Measurements from ENCODE around the gene MRGPRD.

MRGPRD gene, protein sequence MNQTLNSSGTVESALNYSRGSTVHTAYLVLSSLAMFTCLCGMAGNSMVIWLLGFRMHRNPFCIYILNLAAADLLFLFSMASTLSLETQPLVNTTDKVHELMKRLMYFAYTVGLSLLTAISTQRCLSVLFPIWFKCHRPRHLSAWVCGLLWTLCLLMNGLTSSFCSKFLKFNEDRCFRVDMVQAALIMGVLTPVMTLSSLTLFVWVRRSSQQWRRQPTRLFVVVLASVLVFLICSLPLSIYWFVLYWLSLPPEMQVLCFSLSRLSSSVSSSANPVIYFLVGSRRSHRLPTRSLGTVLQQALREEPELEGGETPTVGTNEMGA

GRCh38 chr11:68980776-68981065 is at the start of gene MRGPRD:
Gene MRGPRD (minus strand): TSS chr11:68980986. CDS start chr11:68980986, 0 bp downstream.
- DNase-seq = no peak

DNA sequence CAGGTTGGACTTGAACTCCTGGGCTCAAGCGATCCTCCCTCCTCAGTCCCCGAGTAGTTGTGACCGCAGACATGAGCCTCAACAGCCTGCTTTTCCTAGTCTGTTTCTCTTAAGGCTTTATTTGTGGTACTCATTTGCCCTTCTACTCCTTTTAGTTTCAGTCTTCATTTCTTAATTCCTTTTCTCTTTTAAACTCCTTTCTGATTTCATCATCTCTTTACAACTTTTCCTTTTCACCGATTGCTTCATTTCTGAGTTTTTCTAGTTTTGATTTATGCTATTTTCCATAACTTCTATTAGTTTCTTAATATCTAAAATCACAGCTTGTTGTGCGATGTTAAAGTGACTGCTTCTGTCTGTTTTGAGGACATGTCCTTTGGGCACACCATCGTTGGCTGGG is 49.5 kb upstream of the MRGPRD start:
- DNase-seq = no peak

DNA sequence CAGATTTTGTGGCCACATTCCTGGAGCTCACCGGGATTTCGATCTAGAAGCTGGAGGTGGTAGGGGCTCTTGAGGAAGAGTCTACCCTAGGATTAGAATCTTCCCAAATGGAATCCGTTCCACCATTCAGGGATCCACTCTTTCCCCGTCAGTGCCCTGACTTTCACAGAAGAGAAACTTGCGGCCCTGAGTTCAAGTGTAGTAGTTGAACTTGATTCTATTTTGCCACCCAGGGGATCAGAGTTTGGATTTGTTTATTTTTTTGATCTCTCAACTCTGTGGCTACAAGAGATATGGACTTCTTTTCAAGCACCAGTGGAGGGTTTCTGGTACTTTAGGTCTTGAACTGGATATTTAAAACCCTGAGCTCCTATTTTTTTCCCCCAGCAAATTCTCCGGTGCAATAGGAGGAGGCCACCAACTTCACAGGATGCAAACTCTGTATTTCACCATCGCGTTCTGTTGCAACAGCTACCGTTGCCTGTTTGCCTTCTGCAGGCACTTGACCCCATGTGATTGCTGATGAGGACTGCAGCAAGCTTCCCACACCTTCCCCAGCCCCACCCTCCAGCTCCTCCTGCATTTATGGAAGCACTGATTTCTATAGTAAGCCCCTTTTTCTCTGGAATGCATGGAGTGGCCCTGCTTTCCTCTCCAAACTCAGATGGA is 47.1 kb upstream of the MRGPRD start:
- DNase-seq = no peak

GRCh38 chr11:69024509-69024908 is 43.7 kb upstream of the MRGPRD start:
- no peak for DNase-seq

DNA sequence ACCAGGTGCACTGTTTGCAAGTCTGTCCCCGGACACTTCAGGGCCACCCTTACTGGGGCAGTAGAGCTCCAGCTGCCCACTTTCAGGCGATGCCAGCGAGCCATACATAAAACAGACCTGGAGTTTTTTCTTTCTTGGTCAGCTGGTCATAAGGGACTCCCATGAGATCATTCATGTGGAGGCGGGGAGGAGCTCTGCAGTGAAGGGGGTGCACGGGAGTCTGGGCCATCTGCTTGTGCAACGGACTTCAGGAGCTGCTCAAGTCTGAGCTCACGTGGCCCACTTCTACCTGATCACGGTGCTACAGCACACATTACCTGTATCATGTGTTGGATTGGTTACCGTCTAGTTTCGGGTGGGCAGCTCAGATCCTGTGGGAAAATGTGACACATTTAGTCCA is 41.5 kb upstream of the MRGPRD start:
- DNase-seq = no peak

DNA sequence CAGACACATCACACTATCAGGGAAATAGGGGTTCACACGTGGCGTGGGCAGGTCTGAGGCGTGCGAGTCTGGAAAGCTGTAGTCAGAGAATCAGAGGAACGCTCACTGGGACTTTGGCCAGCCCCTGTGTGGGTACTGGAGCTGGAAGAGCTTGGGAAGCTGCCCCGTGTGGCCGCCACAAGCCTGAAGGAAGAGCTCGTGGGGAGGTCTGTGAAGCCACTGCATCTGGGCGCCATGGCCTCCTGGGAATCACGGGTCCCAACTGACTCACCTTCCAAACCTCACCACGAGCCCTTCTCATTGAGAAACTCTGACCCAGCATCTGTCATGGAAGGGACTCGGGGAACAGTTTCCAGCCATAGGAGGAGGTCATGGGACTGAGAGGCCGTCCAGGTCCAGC is 38.1 kb upstream of the MRGPRD start:
- DNase-seq = no peak

GRCh38 chr11:69017951-69018350 is 37.2 kb upstream of the MRGPRD start:
- DNase-seq = no peak

- DNase-seq = no peak
Measured at GRCh38 chr11:69014898-69015549, 34.2 kb upstream of the MRGPRD start.

DNA sequence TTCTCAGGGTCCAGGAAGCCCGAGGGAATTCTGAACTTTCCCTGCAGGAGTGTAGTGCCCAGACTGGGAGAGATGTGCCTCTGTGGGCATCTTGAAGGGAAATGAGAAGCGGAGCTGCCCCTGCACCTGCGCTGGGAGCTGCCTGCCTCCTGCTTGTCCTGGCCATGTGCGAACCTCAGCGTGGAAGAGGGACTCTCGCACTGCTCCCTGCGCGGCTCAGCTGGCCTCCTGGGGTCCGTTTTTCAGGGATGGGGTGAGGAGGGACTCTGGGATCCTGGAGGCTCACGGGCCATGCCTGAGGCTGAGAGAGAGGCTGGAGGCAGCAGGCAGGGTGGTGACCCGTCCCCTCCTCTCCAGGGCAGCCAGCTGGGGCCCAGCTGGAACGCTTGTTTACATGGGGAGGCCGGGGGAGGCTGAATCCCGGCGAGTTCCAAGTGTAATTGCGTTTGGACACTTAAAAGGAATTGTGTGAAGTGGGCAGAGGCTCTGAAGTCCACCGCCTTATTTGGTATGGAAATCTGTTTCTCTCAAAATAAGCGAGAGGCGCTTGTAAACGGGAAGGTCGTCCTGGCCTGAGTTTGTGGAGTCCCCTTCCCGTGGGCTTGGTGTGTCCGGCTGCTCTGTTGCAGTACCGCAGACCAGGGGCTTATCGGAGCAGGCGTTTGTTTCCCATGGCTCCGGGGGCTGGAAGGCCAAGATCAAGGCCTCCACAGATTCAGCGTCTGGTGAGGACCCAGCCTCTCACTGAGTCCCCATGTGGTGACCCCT is 33.5 kb upstream of the MRGPRD start:
- DNase-seq = no peak

GRCh38 chr11:69013009-69013951 is 32.5 kb upstream of the MRGPRD start, which contains the start of gene MRGPRF:
Gene MRGPRF (minus strand): TSS chr11:69013246. CDS start chr11:69009901, 3,345 bp downstream.
- DNase-seq = no peak

GRCh38 chr11:69012092-69013008 is 31.6 kb upstream of the MRGPRD start:
- DNase-seq = no peak

DNA sequence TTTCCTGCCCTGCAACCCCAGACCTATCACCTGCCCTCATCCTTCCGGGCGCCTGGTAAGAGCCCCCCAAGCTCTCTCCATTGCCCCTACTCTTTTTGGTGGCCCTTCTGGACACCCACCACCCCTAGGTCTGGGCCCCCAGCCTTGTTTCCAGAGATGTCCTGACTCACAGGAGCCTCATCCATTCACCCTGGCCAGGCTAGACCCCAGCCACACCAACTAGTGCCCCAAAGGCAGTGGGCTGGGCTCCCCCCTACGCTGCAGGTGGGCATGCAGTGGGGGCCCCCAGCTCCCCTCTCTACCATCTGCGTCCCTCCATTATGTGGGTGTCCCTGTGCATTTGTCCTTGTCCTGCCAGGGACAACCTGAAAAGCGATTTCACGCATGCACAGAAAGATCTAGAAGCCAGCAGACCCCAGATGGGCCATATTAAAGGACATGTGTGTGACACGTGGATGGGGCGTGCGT is 30.9 kb upstream of the MRGPRD start:
- no peak for DNase-seq

- no peak for DNase-seq
Measured at GRCh38 chr11:69010964-69011623, 30.3 kb upstream of the MRGPRD start.

GRCh38 chr11:69010361-69010891 is 29.6 kb upstream of the MRGPRD start:
- no peak for DNase-seq

DNA sequence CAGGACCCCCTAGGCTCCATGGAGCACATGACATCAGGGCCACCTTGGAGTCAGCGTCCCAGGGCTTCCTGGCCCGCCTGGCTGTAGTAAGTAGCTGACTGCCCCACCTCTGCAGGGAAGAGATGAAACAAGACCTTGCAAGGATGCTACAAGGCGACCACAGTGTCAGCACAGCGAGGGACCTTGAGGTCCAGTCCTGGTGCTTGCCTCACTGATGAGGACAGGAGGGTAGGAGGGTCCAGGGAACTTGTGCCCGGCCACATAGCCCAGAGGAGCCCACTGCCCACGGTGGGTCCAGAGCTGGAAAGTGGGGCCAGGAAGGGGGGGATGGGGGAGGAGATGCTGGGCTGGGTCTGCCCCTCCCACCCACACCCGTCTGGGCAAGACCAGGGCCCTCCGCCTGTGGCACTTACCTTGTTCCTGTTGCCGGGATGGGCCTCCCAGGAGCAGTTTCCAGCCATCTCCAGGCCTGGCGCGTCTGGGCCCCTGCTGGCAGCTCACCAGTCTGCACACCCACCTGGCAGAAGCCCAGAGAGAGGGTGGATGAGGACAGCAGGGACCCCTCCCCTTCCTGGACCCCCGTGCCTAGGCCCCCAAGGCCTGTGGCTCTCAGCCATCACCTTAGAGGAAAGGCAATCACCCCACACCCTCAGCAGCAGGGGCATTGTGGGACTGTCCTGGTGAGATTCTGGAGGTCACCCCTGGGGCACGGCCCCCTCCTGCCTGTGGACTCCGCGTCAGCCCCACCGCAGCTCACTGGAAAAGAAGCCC is 28.8 kb upstream of the MRGPRD start:
- no peak for DNase-seq

DNA sequence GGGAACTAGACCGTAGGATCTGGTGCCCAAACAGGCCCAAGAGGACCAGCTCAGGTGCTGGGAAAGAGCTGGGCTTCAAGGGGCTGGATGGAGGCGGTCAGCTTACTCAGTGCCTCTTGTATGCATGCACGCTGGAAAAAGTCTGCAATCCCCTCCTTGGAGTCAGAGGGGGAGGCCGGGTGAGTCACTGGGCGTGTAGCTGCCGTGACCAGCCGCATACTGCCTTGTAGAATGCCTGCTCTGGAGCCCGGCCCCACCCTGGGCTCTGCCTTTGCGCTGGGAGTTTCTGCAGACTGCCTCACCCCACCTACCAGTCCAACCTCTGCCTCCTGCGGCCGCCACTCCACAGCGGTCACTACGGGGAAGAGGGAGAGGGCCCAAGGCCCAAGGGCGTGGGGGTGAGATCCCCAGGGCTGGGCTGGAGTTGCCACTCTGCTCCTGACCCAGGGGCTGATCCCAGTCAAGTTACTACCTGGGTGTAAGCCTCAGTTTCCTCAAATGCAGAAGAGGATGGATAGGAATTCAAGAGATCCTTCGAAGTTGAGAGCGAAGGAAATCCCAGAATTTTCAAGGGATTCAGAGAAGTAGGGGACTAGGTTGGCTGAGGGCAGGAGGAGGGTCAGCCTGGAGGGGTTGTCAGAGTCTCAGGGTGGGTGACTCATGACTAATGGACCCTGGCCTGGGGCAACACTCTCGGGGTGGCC is 28.1 kb upstream of the MRGPRD start:
- DNase-seq = no peak

GRCh38 chr11:69007975-69008381 is 27.2 kb upstream of the MRGPRD start:
- no peak for DNase-seq

DNA sequence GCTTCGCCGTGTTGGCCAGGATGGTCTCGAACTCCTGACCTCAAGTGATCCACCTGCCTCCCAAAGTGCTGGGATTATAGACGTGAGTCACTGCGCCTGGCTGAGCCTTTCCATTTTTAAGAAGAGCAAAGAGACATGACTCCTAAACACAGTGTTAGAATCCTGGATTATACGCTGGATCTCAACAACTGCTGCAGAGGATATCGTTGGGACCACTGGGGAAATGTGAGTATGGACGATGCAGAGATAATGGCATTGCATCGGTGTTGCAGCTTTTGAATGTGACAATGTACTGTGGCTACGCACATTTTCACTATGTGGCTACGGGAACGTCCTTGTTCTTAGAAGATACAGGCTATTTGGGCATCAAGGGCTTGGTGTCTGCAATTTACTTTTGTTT is 26.0 kb upstream of the MRGPRD start:
- DNase-seq = no peak

Data from NCI-H1694 treated with DMSO at 0.1 percent for 48 hours (cell line).